GM12878 (cell line): ENCODE results near the gene VSIG10L. TPM values are rescaled to one million over a fixed set of nuclear protein-coding genes. Genes with fewer than 3 reads are reported as not detected.

Source experiments
- ATAC-seq: fragments of 200-7000 bp; cut with Tn5 transposase; 3 replicates; pipeline ENCODE4 v1.9.1; 2020; ENCODE audit warnings: mild to moderate bottlenecking, moderate library complexity
- BruUV-seq: library from RNA; stranded (reverse); fragments of 400-500 nt; replicated peaks from 2 replicates; lab custom pipeline; 2021; lab: Mats Ljungman, UMichigan
- CTCF ChIA-PET: fragments of 300-600 bp; sonication (Branson Sonifier 250); formaldehyde crosslinking; extraction: SDS; loops from one replicate; lab custom pipeline; 2021; ENCODE audit warnings: inconsistent platforms; lab: Yijun Ruan, JAX
- POLR2A ChIA-PET: fragments of 350-600 bp; formaldehyde crosslinking; extraction: SDS; loops from one replicate; lab custom pipeline; 2021; ENCODE audit warnings: inconsistent platforms; lab: Charles Lee
- RAD21 ChIA-PET: fragments of 300-600 bp; sonication (Branson Sonifier 250); formaldehyde crosslinking; loops from one replicate; lab custom pipeline; 2023; ENCODE audit warnings: antibody characterized with exemption; ENCODE audit not compliant: unreplicated experiment; lab: Charles Lee
- SMC1A ChIA-PET: fragments of 300-600 bp; sonication (Branson Sonifier 250); formaldehyde crosslinking; loops from one replicate; lab custom pipeline; 2023; ENCODE audit not compliant: unreplicated experiment, uncharacterized antibody; lab: Charles Lee
- DNase-seq: peaks from one replicate; pipeline ENCODE4 v3.0.0-alpha.2; 2011; ENCODE audit warnings: low read depth, low spot score
- FAIRE-seq: peaks from 3 replicates; lab custom pipeline; 2011; peaks lifted over from hg19 to GRCh38; lab: Jason Lieb, UNC
- H2AFZ ChIP-seq: 2 replicates; pipeline ENCODE4 v1.6.0; 2011; ENCODE audit warnings: low read depth, low read length, control low read depth; ENCODE audit not compliant: control insufficient read depth
- H3K27ac ChIP-seq: 2 replicates; pipeline ENCODE4 v1.5.1; 2011; ENCODE audit warnings: control low read depth; ENCODE audit not compliant: control insufficient read depth, insufficient read depth
- H3K27me3 ChIP-seq, 2 experiments: replicated peaks in 1 of 2; 2 replicates each; pipeline versions ENCODE4 v1.6.0 to v1.6.1; 2011; ENCODE audit warnings: low read length in 1 of 2; ENCODE audit not compliant: control insufficient read depth in 2 of 2, insufficient read depth in 2 of 2
- H3K36me3 ChIP-seq, 2 experiments: 2 replicates each; pipeline ENCODE4 v1.5.1; 2011; ENCODE audit warnings: low read length in 1 of 2; ENCODE audit not compliant: control insufficient read depth in 2 of 2, insufficient read depth in 2 of 2
- H3K4me1 ChIP-seq: 2 replicates; pipeline ENCODE4 v1.6.1; 2011; ENCODE audit warnings: mild to moderate bottlenecking, low read length, moderate library complexity, mixed read lengths; ENCODE audit not compliant: control insufficient read depth, insufficient read depth
- H3K4me2 ChIP-seq: 2 replicates; pipeline ENCODE4 v1.6.0; 2011; ENCODE audit warnings: control low read depth; ENCODE audit not compliant: control insufficient read depth, insufficient read depth
- H3K4me3 ChIP-seq: fragments of 200-600 bp; sonication (generic); 2 replicates; pipeline ENCODE4 v1.5.1; 2016
- H3K79me2 ChIP-seq: 2 replicates; pipeline ENCODE4 v1.6.0; 2011; ENCODE audit warnings: low read length; ENCODE audit not compliant: control insufficient read depth, insufficient read depth
- H3K9ac ChIP-seq: 2 replicates; pipeline ENCODE4 v1.8.0; 2011; ENCODE audit warnings: low read length, control low read depth, mixed read lengths; ENCODE audit not compliant: control insufficient read depth, insufficient read depth
- H3K9me3 ChIP-seq: replicated peaks from 3 replicates; pipeline ENCODE4 v1.5.1; 2011; ENCODE audit warnings: mild to moderate bottlenecking, low read length; ENCODE audit not compliant: control insufficient read depth, insufficient read depth
- H4K20me1 ChIP-seq: 2 replicates; pipeline ENCODE4 v1.6.0; 2011; ENCODE audit not compliant: control insufficient read depth, insufficient read depth
- BCL11A ChIP-seq: IDR thresholded peaks from 2 replicates; pipeline ENCODE4 v1.6.1; 2011; ENCODE audit warnings: low read depth, low read length
- CEBPB ChIP-seq, 2 experiments: fragments of 150-350 bp in 1 of 2; IDR thresholded peaks; 2 replicates each; pipeline ENCODE4 v1.6.1; 2012 to 2014; ENCODE audit warnings: low read depth in 2 of 2, low read length in 2 of 2, borderline replicate concordance in 1 of 2, inconsistent platforms in 1 of 2
- ESRRA ChIP-seq: IDR thresholded peaks from 2 replicates; pipeline ENCODE4 v1.6.1; 2012; ENCODE audit warnings: mild to moderate bottlenecking, low read length, improper control_type of control experiment
- ETV6 ChIP-seq, 2 experiments: fragments of 450-650 bp in 1 of 2; IDR thresholded peaks in 1 of 2; conservative IDR thresholded peaks in 1 of 2; 2 replicates each; pipeline ENCODE4 v1.6.1; 2014; ENCODE audit warnings: antibody characterized with exemption in 1 of 2, borderline replicate concordance in 1 of 2, low read depth in 1 of 2, mild to moderate bottlenecking in 1 of 2, moderate library complexity in 1 of 2
- HDGF ChIP-seq: fragments of 450-650 bp; IDR thresholded peaks from 2 replicates; pipeline ENCODE4 v1.6.1; 2016; ENCODE audit warnings: antibody characterized with exemption
- LARP7 ChIP-seq: fragments of 450-650 bp; IDR thresholded peaks from 2 replicates; pipeline ENCODE4 v1.6.1; 2017; ENCODE audit warnings: mild to moderate bottlenecking
- MYB ChIP-seq: fragments of 150-350 bp; IDR thresholded peaks from 2 replicates; pipeline ENCODE4 v1.6.1; 2014; ENCODE audit warnings: mild to moderate bottlenecking, low read depth, low read length, borderline replicate concordance
- POLR2AphosphoS2 ChIP-seq: IDR thresholded peaks from 2 replicates; pipeline ENCODE4 v1.6.1; 2011; ENCODE audit warnings: low read depth, mild to moderate bottlenecking, low read length, improper control_type of control experiment, moderate library complexity
- RCOR1 ChIP-seq: conservative IDR thresholded peaks from 2 replicates; pipeline ENCODE4 v1.6.1; 2012; ENCODE audit warnings: low read depth, low read length, improper control_type of control experiment
- WGBS: methylation state at CpG from one replicate; pipeline ENCODE4 v1.1.6; 2016; ENCODE audit warnings: low lambda C conversion rate; ENCODE audit not compliant: insufficient replicate concordance, insufficient coverage; ENCODE audit errors: missing lambda C conversion rate; 5-methylcytosine and 5-hydroxymethylcytosine counted together
- in situ Hi-C: fragments of 300-500 bp; cut with MboI; formaldehyde crosslinking; loops from 9 replicates; pipeline ENCODE4 v1.14.3; 2018; ENCODE audit warnings: mixed read lengths
- intact Hi-C: fragments of 100-400 bp; cut with micrococcal nuclease; formaldehyde crosslinking; loops from one replicate; pipeline ENCODE4 v1.14.2; 2022; ENCODE audit not compliant: unreplicated experiment
- polyA plus RNA-seq, 11 experiments: library from polyadenylated mRNA; depleted of rRNA in 4 of 11; unstranded in 6 of 11; stranded (reverse) in 5 of 11; fragments of >200 nt; fragmentation: Nextera tagmentation in 4 of 11; fragmentation: Illumina TruSeq in 1 of 11; extraction: Ambion mirVana in 4 of 11; extraction: Trizol in 1 of 11; gene quantifications; 1 replicate in 1 of 11; 2 replicates in 10 of 11; pipeline versions ENCODE4 v1.2.1 to v1.2.3, GENCODE V29; 2011 to 2016; ENCODE audit warnings: inconsistent platforms in 2 of 11, missing spikeins in 2 of 11, low read depth in 1 of 11
- total RNA-seq, 4 experiments: library from RNA; depleted of rRNA in 3 of 4; stranded (reverse); fragments of >200 nt in 3 of 4; fragmentation: Illumina TruSeq in 1 of 4; extraction: Trizol in 1 of 4; gene quantifications; 2 replicates each; pipeline versions ENCODE4 v1.2.1 to v1.2.3, GENCODE V29; 2013 to 2021
- TF ChIP-seq, protein P1 (sequence below): IDR thresholded peaks from 2 replicates; pipeline ENCODE4 v1.6.1; 2011; ENCODE audit warnings: borderline replicate concordance, low read depth, mild to moderate bottlenecking, moderate library complexity, low read length; ENCODE audit not compliant: insufficient read depth, poor library complexity, severe bottlenecking
- TF ChIP-seq, protein P2 (sequence below): fragments of 450-650 bp; IDR thresholded peaks from 2 replicates; pipeline ENCODE4 v1.6.1; 2017; ENCODE audit warnings: mild to moderate bottlenecking, moderate library complexity
- TF ChIP-seq, protein P3 (sequence below): fragments of 450-650 bp; IDR thresholded peaks from 2 replicates; pipeline ENCODE4 v1.6.1; 2018; ENCODE audit warnings: borderline replicate concordance, mild to moderate bottlenecking; ENCODE audit not compliant: partially characterized antibody

The VSIG10L gene
- total and polyA plus RNA-seq, 10 of the 15 experiments (the other 5 are each of a cell fraction or from before 2014, with no cell fraction given), result 0.09 to 0.93 (median 0.49) TPM

GRCh38 chr19:51367565-51368365, 25.8 kb upstream of the VSIG10L start:
- ChIA-PET RAD21 (interaction anchor here (0.5 to 2.3 kb wide), 7 partner anchors 8 to 49 kb away, joined by 3 to 34 read pairs (median 6); partner anchors contain the start of gene SIGLEC10), SMC1A (interaction anchor here (0.6 to 1.9 kb wide), 5 partner anchors 8 to 50 kb away, joined by 3 to 10 read pairs (median 5); partner anchors contain the start of gene SIGLEC10), CTCF (interaction anchor here (0.6 to 2.4 kb wide), 8 partner anchors 8 to 73 kb away, joined by 3 to 12 read pairs (median 4); no protein-coding TSS in a partner anchor), POLR2A (interaction anchor here (1.0 to 2.8 kb wide), 9 partner anchors 9 to 74 kb away, joined by 3 to 64 read pairs (median 7); partner anchors contain the start of genes C19orf84 and SIGLEC10)
- peak overlapping the region; percentile 82 for H3K4me3 ChIP-seq
- H3K27ac ChIP-seq, result peak overlapping the region; percentile 56
- H3K4me2 ChIP-seq, result peak overlapping the region; percentile 89
- H3K36me3 ChIP-seq, result no peaks in the 10 kb centered on the region
- FAIRE-seq, result peak; percentile 95
- H3K9me3 ChIP-seq, result no peaks in the 10 kb centered on the region
- H2AFZ ChIP-seq, result peak overlapping the region; percentile 85
- DNase-seq, result peak; percentile 96
- no peaks in the 10 kb centered on the region for H3K27me3 ChIP-seq
- in situ Hi-C loops, result loop anchor here (10.0 to 25.0 kb wide), 2 partner anchors 553 to 1030 kb away; partner anchors contain the start of gene KCNC3
- H3K9ac ChIP-seq, result peak overlapping the region; percentile 80
- peak; percentile 88 for ATAC-seq
- 1% methylated on average over 53 of the region's 64 CpGs for WGBS
- TSS peak; percentile 91 for BruUV-seq
- H3K79me2 ChIP-seq, result peaks cover 18% of the 10 kb centered on the region
- H4K20me1 ChIP-seq, result no peaks in the 10 kb centered on the region
- H3K4me1 ChIP-seq, result peaks cover 24% of the 10 kb centered on the region
- intact Hi-C loops, result loop anchor here (1.0 to 2.0 kb wide), 2 partner anchors 27 to 29 kb away; no protein-coding TSS in a partner anchor
- TF ChIP-seq LARP7 (peak; percentile 64), RCOR1 (no peak), MYB (no peak), POLR2AphosphoS2 (no peak), BCL11A (no peak), CEBPB (IDR thresholded peaks at IDR 0.05; ENCODE audit: borderline replicate concordance in 1 of 2, low read depth in 2 of 2, low read length in 2 of 2) (no peak), ETV6 (conservative IDR thresholded peaks at IDR 0.05 in 1 of 2, IDR thresholded peaks at IDR 0.05 in 1 of 2; ENCODE audit: borderline replicate concordance in 1 of 2, low read depth in 1 of 2) (no peak), ESRRA (no peak), HDGF (peak; percentile 100)
- TF ChIP-seq, protein P1, sequence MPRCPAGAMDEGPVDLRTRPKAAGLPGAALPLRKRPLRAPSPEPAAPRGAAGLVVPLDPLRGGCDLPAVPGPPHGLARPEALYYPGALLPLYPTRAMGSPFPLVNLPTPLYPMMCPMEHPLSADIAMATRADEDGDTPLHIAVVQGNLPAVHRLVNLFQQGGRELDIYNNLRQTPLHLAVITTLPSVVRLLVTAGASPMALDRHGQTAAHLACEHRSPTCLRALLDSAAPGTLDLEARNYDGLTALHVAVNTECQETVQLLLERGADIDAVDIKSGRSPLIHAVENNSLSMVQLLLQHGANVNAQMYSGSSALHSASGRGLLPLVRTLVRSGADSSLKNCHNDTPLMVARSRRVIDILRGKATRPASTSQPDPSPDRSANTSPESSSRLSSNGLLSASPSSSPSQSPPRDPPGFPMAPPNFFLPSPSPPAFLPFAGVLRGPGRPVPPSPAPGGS, result peak; percentile 15
- TF ChIP-seq, protein P2, sequence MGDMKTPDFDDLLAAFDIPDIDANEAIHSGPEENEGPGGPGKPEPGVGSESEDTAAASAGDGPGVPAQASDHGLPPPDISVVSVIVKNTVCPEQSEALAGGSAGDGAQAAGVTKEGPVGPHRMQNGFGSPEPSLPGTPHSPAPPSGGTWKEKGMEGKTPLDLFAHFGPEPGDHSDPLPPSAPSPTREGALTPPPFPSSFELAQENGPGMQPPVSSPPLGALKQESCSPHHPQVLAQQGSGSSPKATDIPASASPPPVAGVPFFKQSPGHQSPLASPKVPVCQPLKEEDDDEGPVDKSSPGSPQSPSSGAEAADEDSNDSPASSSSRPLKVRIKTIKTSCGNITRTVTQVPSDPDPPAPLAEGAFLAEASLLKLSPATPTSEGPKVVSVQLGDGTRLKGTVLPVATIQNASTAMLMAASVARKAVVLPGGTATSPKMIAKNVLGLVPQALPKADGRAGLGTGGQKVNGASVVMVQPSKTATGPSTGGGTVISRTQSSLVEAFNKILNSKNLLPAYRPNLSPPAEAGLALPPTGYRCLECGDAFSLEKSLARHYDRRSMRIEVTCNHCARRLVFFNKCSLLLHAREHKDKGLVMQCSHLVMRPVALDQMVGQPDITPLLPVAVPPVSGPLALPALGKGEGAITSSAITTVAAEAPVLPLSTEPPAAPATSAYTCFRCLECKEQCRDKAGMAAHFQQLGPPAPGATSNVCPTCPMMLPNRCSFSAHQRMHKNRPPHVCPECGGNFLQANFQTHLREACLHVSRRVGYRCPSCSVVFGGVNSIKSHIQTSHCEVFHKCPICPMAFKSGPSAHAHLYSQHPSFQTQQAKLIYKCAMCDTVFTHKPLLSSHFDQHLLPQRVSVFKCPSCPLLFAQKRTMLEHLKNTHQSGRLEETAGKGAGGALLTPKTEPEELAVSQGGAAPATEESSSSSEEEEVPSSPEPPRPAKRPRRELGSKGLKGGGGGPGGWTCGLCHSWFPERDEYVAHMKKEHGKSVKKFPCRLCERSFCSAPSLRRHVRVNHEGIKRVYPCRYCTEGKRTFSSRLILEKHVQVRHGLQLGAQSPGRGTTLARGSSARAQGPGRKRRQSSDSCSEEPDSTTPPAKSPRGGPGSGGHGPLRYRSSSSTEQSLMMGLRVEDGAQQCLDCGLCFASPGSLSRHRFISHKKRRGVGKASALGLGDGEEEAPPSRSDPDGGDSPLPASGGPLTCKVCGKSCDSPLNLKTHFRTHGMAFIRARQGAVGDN, result no peak
- TF ChIP-seq, protein P3, sequence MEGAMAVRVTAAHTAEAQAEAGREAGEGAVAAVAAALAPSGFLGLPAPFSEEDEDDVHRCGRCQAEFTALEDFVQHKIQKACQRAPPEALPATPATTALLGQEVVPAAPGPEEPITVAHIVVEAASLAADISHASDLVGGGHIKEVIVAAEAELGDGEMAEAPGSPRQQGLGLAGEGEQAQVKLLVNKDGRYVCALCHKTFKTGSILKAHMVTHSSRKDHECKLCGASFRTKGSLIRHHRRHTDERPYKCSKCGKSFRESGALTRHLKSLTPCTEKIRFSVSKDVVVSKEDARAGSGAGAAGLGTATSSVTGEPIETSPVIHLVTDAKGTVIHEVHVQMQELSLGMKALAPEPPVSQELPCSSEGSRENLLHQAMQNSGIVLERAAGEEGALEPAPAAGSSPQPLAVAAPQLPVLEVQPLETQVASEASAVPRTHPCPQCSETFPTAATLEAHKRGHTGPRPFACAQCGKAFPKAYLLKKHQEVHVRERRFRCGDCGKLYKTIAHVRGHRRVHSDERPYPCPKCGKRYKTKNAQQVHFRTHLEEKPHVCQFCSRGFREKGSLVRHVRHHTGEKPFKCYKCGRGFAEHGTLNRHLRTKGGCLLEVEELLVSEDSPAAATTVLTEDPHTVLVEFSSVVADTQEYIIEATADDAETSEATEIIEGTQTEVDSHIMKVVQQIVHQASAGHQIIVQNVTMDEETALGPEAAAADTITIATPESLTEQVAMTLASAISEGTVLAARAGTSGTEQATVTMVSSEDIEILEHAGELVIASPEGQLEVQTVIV, result no peak
